ENCODE data around the gene ZNF598. TPM values are rescaled to one million over a fixed set of nuclear protein-coding genes. Genes with fewer than 3 reads are reported as not detected.

Gene ZNF598
- polyA plus RNA-seq (2013, experiment 1 of 2): 28.1 TPM
- 25.1 TPM for polyA plus RNA-seq (2013, experiment 2 of 2)

- Histone ChIP-seq H3K27me3 (ENCODE audit: insufficient read depth, low read length) (no peaks in the 10 kb centered on the region), H3K9ac (ENCODE audit: low read depth, low read length) (peak within 1 kb of the TSS; percentile 92), H3K36me3 (ENCODE audit: insufficient read depth, low read length) (peaks cover 7% of the 10 kb centered on the region), H3K4me1 (ENCODE audit: insufficient read depth, low read length) (peaks cover 14% of the 10 kb centered on the region; the same call in 1 of the 2 replicates), H3K4me3 (ENCODE audit: low read length) (peak within 1 kb of the TSS; percentile 96), H3K9me3 (ENCODE audit: insufficient read depth, low read depth, low read length) (no peaks in the 10 kb centered on the region), H3K27ac (ENCODE audit: low read depth, low read length) (peak within 1 kb of the TSS; percentile 81)
- WGBS: 4% methylated on average over 52 of the region's 52 CpGs
Measured at GRCh38 chr16:2009791-2010510, at the start of gene ZNF598. Gene ZNF598, minus strand, starts transcription at chr16:2009821.

GRCh38 chr16:2058872-2059271, 49.3 kb upstream of the ZNF598 start:
- H3K27me3 ChIP-seq (ENCODE audit: insufficient read depth, low read length): no peaks in the 10 kb centered on the region
- H3K4me3 ChIP-seq (ENCODE audit: low read length): no peak overlapping the region
- 95% methylated on average over 10 of the region's 10 CpGs for WGBS

GRCh38 chr16:2058420-2058819, 48.8 kb upstream of the ZNF598 start:
- Histone ChIP-seq H3K4me1 (ENCODE audit: insufficient read depth, low read length) (no peaks in the 10 kb centered on the region), H3K27me3 (ENCODE audit: insufficient read depth, low read length) (no peaks in the 10 kb centered on the region), H3K4me3 (ENCODE audit: low read length) (no peak overlapping the region), H3K9ac (ENCODE audit: low read depth, low read length) (no peak overlapping the region), H3K9me3 (ENCODE audit: insufficient read depth, low read depth, low read length) (no peaks in the 10 kb centered on the region), H3K27ac (ENCODE audit: low read depth, low read length) (no peak overlapping the region), H3K36me3 (ENCODE audit: insufficient read depth, low read length) (peaks cover 34% of the 10 kb centered on the region)
- WGBS: 93% methylated on average over 13 of the region's 13 CpGs

More at GRCh38 chr16:2058872-2059271, 49.3 kb upstream of the ZNF598 start:
- Histone ChIP-seq H3K9me3 (ENCODE audit: insufficient read depth, low read depth, low read length) (no peaks in the 10 kb centered on the region), H3K4me1 (ENCODE audit: insufficient read depth, low read length) (no peaks in the 10 kb centered on the region), H3K27ac (ENCODE audit: low read depth, low read length) (no peak overlapping the region), H3K36me3 (ENCODE audit: insufficient read depth, low read length) (peaks cover 29% of the 10 kb centered on the region), H3K9ac (ENCODE audit: low read depth, low read length) (no peak overlapping the region)

- H3K27me3 ChIP-seq (ENCODE audit: insufficient read depth, low read length): no peaks in the 10 kb centered on the region
- no peaks in the 10 kb centered on the region for H3K4me1 ChIP-seq (ENCODE audit: insufficient read depth, low read length)
- H3K9me3 ChIP-seq (ENCODE audit: insufficient read depth, low read depth, low read length): no peaks in the 10 kb centered on the region
- H3K36me3 ChIP-seq (ENCODE audit: insufficient read depth, low read length): peaks cover 38% of the 10 kb centered on the region
- no peak overlapping the region for H3K27ac ChIP-seq (ENCODE audit: low read depth, low read length)
- H3K9ac ChIP-seq (ENCODE audit: low read depth, low read length): no peak overlapping the region
- H3K4me3 ChIP-seq (ENCODE audit: low read length): no peak overlapping the region
- whole genome bisulfite sequencing: 97% methylated on average over 10 of the region's 10 CpGs
Measured at GRCh38 chr16:2057438-2057837, 47.8 kb upstream of the ZNF598 start.

- Histone ChIP-seq H3K9me3 (ENCODE audit: insufficient read depth, low read depth, low read length) (no peaks in the 10 kb centered on the region), H3K9ac (ENCODE audit: low read depth, low read length) (no peak overlapping the region), H3K27me3 (ENCODE audit: insufficient read depth, low read length) (no peaks in the 10 kb centered on the region), H3K4me1 (ENCODE audit: insufficient read depth, low read length) (no peaks in the 10 kb centered on the region), H3K36me3 (ENCODE audit: insufficient read depth, low read length) (peaks cover 35% of the 10 kb centered on the region), H3K4me3 (ENCODE audit: low read length) (no peak overlapping the region), H3K27ac (ENCODE audit: low read depth, low read length) (no peak overlapping the region)
- WGBS: 92% methylated on average over 19 of the region's 19 CpGs
Measured at GRCh38 chr16:2056681-2057407, 47.2 kb upstream of the ZNF598 start.

- no peaks in the 10 kb centered on the region for H3K4me1 ChIP-seq (ENCODE audit: insufficient read depth, low read length)
- no peaks in the 10 kb centered on the region for H3K9me3 ChIP-seq (ENCODE audit: insufficient read depth, low read depth, low read length)
- no peak overlapping the region for H3K4me3 ChIP-seq (ENCODE audit: low read length)
- H3K27me3 ChIP-seq (ENCODE audit: insufficient read depth, low read length): no peaks in the 10 kb centered on the region
- WGBS: 92% methylated on average over 15 of the region's 15 CpGs
- H3K27ac ChIP-seq (ENCODE audit: low read depth, low read length): no peak overlapping the region
- peaks cover 37% of the 10 kb centered on the region for H3K36me3 ChIP-seq (ENCODE audit: insufficient read depth, low read length)
- no peak overlapping the region for H3K9ac ChIP-seq (ENCODE audit: low read depth, low read length)
Measured at GRCh38 chr16:2056077-2056476, 46.5 kb upstream of the ZNF598 start.

GRCh38 chr16:2054543-2055245, 45.1 kb upstream of the ZNF598 start:
- Histone ChIP-seq H3K4me1 (ENCODE audit: insufficient read depth, low read length) (no peaks in the 10 kb centered on the region), H3K27me3 (ENCODE audit: insufficient read depth, low read length) (no peaks in the 10 kb centered on the region), H3K9ac (ENCODE audit: low read depth, low read length) (no peak overlapping the region), H3K9me3 (ENCODE audit: insufficient read depth, low read depth, low read length) (no peaks in the 10 kb centered on the region), H3K4me3 (ENCODE audit: low read length) (no peak overlapping the region), H3K27ac (ENCODE audit: low read depth, low read length) (no peak overlapping the region), H3K36me3 (ENCODE audit: insufficient read depth, low read length) (peaks cover 43% of the 10 kb centered on the region)
- 96% methylated on average over 29 of the region's 29 CpGs for WGBS

- H3K9me3 ChIP-seq (ENCODE audit: insufficient read depth, low read depth, low read length): no peaks in the 10 kb centered on the region
- peaks cover 43% of the 10 kb centered on the region for H3K36me3 ChIP-seq (ENCODE audit: insufficient read depth, low read length)
- H3K4me3 ChIP-seq (ENCODE audit: low read length): no peak overlapping the region
- WGBS: 96% methylated on average over 17 of the region's 17 CpGs
- no peak overlapping the region for H3K9ac ChIP-seq (ENCODE audit: low read depth, low read length)
- no peak overlapping the region for H3K27ac ChIP-seq (ENCODE audit: low read depth, low read length)
- H3K27me3 ChIP-seq (ENCODE audit: insufficient read depth, low read length): no peaks in the 10 kb centered on the region
- H3K4me1 ChIP-seq (ENCODE audit: insufficient read depth, low read length): 0 out of 2 replicates have a peak, but pooled peaks cover under 1% of the 10 kb centered on the region
Measured at GRCh38 chr16:2053897-2054296, 44.3 kb upstream of the ZNF598 start.

- WGBS: 96% methylated on average over 21 of the region's 21 CpGs
- H3K4me3 ChIP-seq (ENCODE audit: low read length): no peak overlapping the region
- no peaks in the 10 kb centered on the region for H3K9me3 ChIP-seq (ENCODE audit: insufficient read depth, low read depth, low read length)
- no peak overlapping the region for H3K9ac ChIP-seq (ENCODE audit: low read depth, low read length)
- H3K27ac ChIP-seq (ENCODE audit: low read depth, low read length): no peak overlapping the region
- H3K36me3 ChIP-seq (ENCODE audit: insufficient read depth, low read length): peaks cover 37% of the 10 kb centered on the region
- peaks cover 5% of the 10 kb centered on the region; the same call in 1 of the 2 replicates for H3K4me1 ChIP-seq (ENCODE audit: insufficient read depth, low read length)
- H3K27me3 ChIP-seq (ENCODE audit: insufficient read depth, low read length): no peaks in the 10 kb centered on the region
Measured at GRCh38 chr16:2053211-2053610, 43.6 kb upstream of the ZNF598 start.

GRCh38 chr16:2048116-2048543, 38.5 kb upstream of the ZNF598 start:
- WGBS: 2% methylated on average over 30 of the region's 30 CpGs
- no peaks in the 10 kb centered on the region for H3K27me3 ChIP-seq (ENCODE audit: insufficient read depth, low read length)
- peak overlapping the region; percentile 59 for H3K9ac ChIP-seq (ENCODE audit: low read depth, low read length)
- no peak overlapping the region for H3K27ac ChIP-seq (ENCODE audit: low read depth, low read length)
- peaks cover 33% of the 10 kb centered on the region for H3K36me3 ChIP-seq (ENCODE audit: insufficient read depth, low read length)
- no peaks in the 10 kb centered on the region for H3K9me3 ChIP-seq (ENCODE audit: insufficient read depth, low read depth, low read length)
- peak overlapping the region; percentile 74 for H3K4me3 ChIP-seq (ENCODE audit: low read length)
- peaks cover 9% of the 10 kb centered on the region; the same call in 1 of the 2 replicates for H3K4me1 ChIP-seq (ENCODE audit: insufficient read depth, low read length)

Data from HUES64 (cell line).